HepG2 (cell line): ENCODE data around the gene GADD45B. TPM values are rescaled to one million over a fixed set of nuclear protein-coding genes. Genes with fewer than 3 reads are reported as not detected.
A peak's percentile ranks its signal among the peaks of the same experiment; 100 is the strongest.

ENCODE experiments used
- CBX5 ChIP-seq: sonication (generic); formaldehyde crosslinking; IDR thresholded peaks from 2 replicates; pipeline ENCODE4 v1.4.0; 2020; ENCODE audit warnings: missing genetic modification reagents, borderline replicate concordance
- CSRNP1 ChIP-seq: sonication (generic); formaldehyde crosslinking; IDR thresholded peaks from 2 replicates; pipeline ENCODE4 v1.8.1; 2023; ENCODE audit warnings: mild to moderate bottlenecking, missing genetic modification reagents
- DBP ChIP-seq: sonication (generic); formaldehyde crosslinking; IDR thresholded peaks from 2 replicates; pipeline ENCODE4 v1.4.0; 2020; ENCODE audit warnings: missing genetic modification reagents; ENCODE audit errors: not compliant biosample characterization
- IKZF4 ChIP-seq: sonication (generic); formaldehyde crosslinking; IDR thresholded peaks from 2 replicates; pipeline ENCODE4 v1.5.1; 2020; ENCODE audit warnings: borderline replicate concordance, mild to moderate bottlenecking, low read depth, missing genetic modification reagents; ENCODE audit errors: not compliant biosample characterization
- KLF6 ChIP-seq: IDR thresholded peaks from 2 replicates; pipeline ENCODE4 v1.8.0; 2016; ENCODE audit warnings: missing biosample characterization, missing genetic modification reagents
- MAFK ChIP-seq, 2 experiments: IDR thresholded peaks in 1 of 2; conservative IDR thresholded peaks in 1 of 2; 2 replicates each; pipeline ENCODE4 v1.6.1; 2011; ENCODE audit warnings: improper control_type of control experiment in 2 of 2, low read length in 2 of 2
- PCBP2 ChIP-seq: fragments of 200-400 bp; formaldehyde crosslinking; optimal IDR thresholded peaks from 2 replicates; pipeline ENCODE3; 2018; ENCODE audit warnings: low read length, low read depth; ENCODE audit not compliant: poor library complexity, severe bottlenecking
- ZIK1 ChIP-seq: sonication (generic); formaldehyde crosslinking; IDR thresholded peaks from 2 replicates; pipeline ENCODE4 v1.5.0; 2020; ENCODE audit warnings: mild to moderate bottlenecking, low read depth, missing genetic modification reagents, borderline replicate concordance
- ZNF446 ChIP-seq: sonication (generic); formaldehyde crosslinking; IDR thresholded peaks from 2 replicates; pipeline ENCODE4 v1.5.0; 2020; ENCODE audit warnings: mild to moderate bottlenecking, missing genetic modification reagents
- ZNF510 ChIP-seq: sonication (generic); formaldehyde crosslinking; IDR thresholded peaks from 2 replicates; pipeline ENCODE4 v1.4.0; 2020; ENCODE audit warnings: low read depth, mild to moderate bottlenecking, missing genetic modification reagents
- ZNF557 ChIP-seq: sonication (generic); formaldehyde crosslinking; IDR thresholded peaks from 2 replicates; pipeline ENCODE4 v1.4.0; 2020; ENCODE audit warnings: missing genetic modification reagents
- ZNF687 ChIP-seq: sonication (generic); formaldehyde crosslinking; IDR thresholded peaks from 2 replicates; pipeline ENCODE4 v1.5.1; 2020; ENCODE audit warnings: mild to moderate bottlenecking, missing genetic modification reagents, moderate library complexity
- ZNF710 ChIP-seq: sonication (generic); formaldehyde crosslinking; IDR thresholded peaks from 2 replicates; pipeline ENCODE4 v1.5.0; 2020; ENCODE audit warnings: mild to moderate bottlenecking, missing genetic modification reagents, borderline replicate concordance
- ZNF720 ChIP-seq: sonication (generic); formaldehyde crosslinking; IDR thresholded peaks from 2 replicates; pipeline ENCODE4 v1.4.0; 2020; ENCODE audit warnings: missing genetic modification reagents
- ZNF737 ChIP-seq: sonication (generic); formaldehyde crosslinking; IDR thresholded peaks from 2 replicates; pipeline ENCODE4 v1.5.0; 2020; ENCODE audit warnings: missing genetic modification reagents, mild to moderate bottlenecking, borderline replicate concordance
- ZNF747 ChIP-seq: sonication (generic); formaldehyde crosslinking; IDR thresholded peaks from 2 replicates; pipeline ENCODE4 v1.8.1; 2023; ENCODE audit warnings: missing genetic modification reagents, mild to moderate bottlenecking, borderline replicate concordance
- ZUFSP ChIP-seq: sonication (generic); formaldehyde crosslinking; IDR thresholded peaks from 2 replicates; pipeline ENCODE4 v1.9.0; 2021; ENCODE audit warnings: missing genetic modification reagents, mild to moderate bottlenecking, borderline replicate concordance
- polyA plus RNA-seq, 8 experiments: library from polyadenylated mRNA; depleted of rRNA in 3 of 8; stranded (reverse) in 7 of 8; unstranded in 1 of 8; fragments of >200 nt; fragmentation: Illumina TruSeq in 4 of 8; extraction: Trizol in 4 of 8; gene quantifications; 2 replicates each; pipeline versions ENCODE4 v1.2.1 to v1.2.3, GENCODE V29; 2011 to 2016; ENCODE audit warnings: low read depth in 4 of 8, missing spikeins in 1 of 8, mixed read lengths in 1 of 8; ENCODE audit not compliant: insufficient read depth in 1 of 8
- total RNA-seq, 5 experiments: library from RNA; depleted of rRNA; stranded (reverse); fragments of >200 nt; fragmentation: Illumina TruSeq; extraction: Trizol; gene quantifications; 2 replicates each; pipeline ENCODE4 v1.2.3, GENCODE V29; 2016; ENCODE audit warnings: low read depth in 1 of 5

GADD45B gene
- total and polyA plus RNA-seq, 2 of the 13 experiments (the other 11 are each of a cell fraction or from before 2014, with no cell fraction given), result 4.6 to 34.1 TPM

GRCh38 chr19:2474232-2475017 lies 1.5 kb upstream of the GADD45B start (continued):
- TF ChIP-seq ZUFSP (no peak), PCBP2 (no peak), ZNF557 (CRISPR knock-in tag) (no peak), ZNF687 (CRISPR knock-in tag) (peak; percentile 75), CBX5 (CRISPR knock-in tag) (no peak; the same call in 1 of the 2 replicates), CSRNP1 (CRISPR knock-in tag) (peak; percentile 75), ZIK1 (CRISPR knock-in tag) (peak; percentile 18; the same call in 1 of the 2 replicates), ZNF510 (no peak), ZNF737 (CRISPR knock-in tag) (no peak), ZNF720 (CRISPR knock-in tag) (no peak), DBP (CRISPR knock-in tag) (no peak), IKZF4 (CRISPR knock-in tag) (no peak), ZNF446 (no peak), ZNF710 (peak; percentile 86; the same call in 1 of the 2 replicates), MAFK (conservative IDR thresholded peaks at IDR 0.05 in 1 of 2, IDR thresholded peaks at IDR 0.05 in 1 of 2; ENCODE audit: low read length in 2 of 2) (no peak), ZNF747 (CRISPR knock-in tag) (peak; percentile 72; the same call in 1 of the 2 replicates), KLF6 (CRISPR knock-in tag) (no peak)
